HG03159 (cell line): Measurements from ENCODE around the gene ENTPD8.
"Not testable (repeated sequence)": the region's sequence is repeated elsewhere in the genome, so short reads cannot be mapped to it uniquely, and the experiment has no call there.

Source experiments
- ATAC-seq: cut with Tn5 transposase; IDR thresholded peaks from one replicate; pipeline ENCODE4 v1.9.1; 2021; ENCODE audit warnings: mild to moderate bottlenecking, moderate library complexity; ENCODE audit not compliant: unreplicated experiment

The ENTPD8 gene

DNA sequence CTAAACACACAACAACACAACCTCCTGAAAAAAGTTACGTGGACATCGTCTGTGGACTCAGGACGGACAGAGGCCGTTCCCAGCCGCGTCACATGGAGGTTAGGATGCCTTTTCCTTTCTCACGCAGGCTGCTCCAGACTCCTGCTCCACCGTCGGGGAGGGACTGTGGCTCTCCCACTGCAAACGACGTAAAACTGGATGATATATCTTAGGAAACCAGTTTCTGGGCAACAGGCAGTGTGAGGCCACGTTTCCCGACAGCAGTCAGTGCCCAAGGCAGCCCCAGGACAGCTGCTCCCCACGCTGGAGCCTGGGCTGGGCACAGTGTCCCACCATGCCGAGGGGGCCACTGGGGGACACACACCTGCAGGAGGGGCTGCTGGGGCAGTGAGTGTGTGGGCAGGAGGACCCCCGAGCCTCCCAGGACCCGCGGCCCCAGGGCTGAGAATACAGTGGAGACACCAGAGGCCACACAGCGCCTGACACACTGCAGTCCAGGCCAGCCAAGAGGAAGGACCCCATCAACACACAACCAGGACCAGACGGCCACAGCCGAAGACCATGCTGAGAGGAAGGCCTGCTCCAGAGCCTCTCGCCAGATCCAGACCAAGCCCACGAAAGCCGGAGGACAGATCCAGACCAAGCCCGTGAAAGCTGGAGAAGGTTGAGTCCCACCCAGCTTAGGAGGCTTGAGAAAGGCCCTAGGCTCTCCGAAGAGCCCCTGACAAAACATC, 44.4 kb downstream of the ENTPD8 start:
- ATAC-seq = no peak

DNA sequence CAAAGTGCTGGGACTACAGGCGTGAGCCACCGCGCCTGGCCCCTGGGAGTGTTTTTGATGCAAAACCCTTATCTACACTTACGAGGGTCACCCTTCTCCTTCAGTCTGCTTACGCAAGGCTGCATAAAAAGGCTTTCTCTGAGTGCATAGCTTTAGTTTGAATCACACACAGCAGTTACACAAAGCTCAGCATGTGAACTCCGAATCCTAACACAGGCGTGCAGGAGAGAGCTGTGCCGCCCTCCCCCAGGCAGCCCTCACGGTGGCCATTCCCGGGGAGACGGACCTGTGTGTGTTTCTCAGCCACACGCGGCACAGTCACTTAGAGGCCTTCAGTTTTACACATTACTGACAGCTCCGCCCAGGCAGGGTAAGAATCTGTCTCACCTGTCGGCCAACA, 44.9 kb downstream of the ENTPD8 start:
- ATAC-seq = no peak

DNA sequence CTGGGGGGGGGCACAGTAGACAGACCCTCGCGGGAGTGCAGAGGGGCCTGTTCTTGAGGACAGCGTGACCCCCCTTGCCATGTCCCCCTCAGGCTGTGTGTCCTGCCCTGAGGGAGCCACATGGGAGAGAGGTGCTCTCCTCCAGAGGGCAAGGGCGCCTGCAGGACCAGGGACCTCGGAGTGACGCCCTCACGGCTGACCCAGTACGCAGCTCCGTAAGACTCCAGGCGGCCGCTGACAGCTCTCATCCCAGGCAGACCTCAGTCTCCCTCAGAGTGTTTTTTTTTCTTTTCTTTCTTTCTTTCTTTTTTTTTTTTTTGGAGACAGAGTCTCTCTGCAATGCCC, 45.5 kb downstream of the ENTPD8 start:
- ATAC-seq = no peak

DNA sequence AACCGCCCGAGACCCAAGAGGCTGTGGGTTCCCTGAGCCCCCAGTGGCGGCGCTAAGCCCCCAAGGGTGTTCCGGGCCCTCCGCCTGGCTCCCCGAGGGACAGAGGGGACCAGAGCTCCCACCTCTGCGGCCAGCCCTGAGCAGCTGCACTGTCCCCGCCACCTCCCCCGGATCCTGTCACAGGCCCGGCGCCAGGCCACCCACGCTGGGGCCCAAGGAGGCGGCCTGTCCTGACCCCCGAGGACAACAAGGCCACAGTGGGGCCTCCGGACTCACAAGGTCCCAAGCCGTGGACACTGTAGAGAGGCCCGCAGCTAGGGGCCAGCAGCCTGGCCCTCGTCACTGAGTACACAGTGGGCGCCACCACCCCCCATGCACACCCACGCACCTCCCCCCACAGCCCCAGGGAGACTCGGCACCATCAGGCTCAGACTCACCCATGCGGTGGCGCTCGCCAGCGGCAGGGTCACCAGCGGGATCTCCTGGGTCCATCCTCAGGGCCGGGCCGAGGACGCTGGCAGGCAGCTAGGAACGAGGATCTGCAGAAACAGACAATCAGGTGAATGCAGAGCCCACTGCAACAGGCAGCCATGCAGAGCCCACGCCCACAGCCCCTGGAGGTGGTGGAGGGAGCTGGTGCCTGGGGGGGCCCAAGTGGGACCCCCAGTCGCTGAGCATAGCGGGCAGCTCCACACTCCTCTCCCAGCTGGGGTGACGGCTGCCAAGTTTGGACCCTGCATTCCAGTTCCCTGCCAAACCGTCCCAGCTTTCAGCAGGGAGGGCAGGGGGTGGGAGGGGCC, 46.1 kb downstream of the ENTPD8 start:
- ATAC-seq = no peak

DNA sequence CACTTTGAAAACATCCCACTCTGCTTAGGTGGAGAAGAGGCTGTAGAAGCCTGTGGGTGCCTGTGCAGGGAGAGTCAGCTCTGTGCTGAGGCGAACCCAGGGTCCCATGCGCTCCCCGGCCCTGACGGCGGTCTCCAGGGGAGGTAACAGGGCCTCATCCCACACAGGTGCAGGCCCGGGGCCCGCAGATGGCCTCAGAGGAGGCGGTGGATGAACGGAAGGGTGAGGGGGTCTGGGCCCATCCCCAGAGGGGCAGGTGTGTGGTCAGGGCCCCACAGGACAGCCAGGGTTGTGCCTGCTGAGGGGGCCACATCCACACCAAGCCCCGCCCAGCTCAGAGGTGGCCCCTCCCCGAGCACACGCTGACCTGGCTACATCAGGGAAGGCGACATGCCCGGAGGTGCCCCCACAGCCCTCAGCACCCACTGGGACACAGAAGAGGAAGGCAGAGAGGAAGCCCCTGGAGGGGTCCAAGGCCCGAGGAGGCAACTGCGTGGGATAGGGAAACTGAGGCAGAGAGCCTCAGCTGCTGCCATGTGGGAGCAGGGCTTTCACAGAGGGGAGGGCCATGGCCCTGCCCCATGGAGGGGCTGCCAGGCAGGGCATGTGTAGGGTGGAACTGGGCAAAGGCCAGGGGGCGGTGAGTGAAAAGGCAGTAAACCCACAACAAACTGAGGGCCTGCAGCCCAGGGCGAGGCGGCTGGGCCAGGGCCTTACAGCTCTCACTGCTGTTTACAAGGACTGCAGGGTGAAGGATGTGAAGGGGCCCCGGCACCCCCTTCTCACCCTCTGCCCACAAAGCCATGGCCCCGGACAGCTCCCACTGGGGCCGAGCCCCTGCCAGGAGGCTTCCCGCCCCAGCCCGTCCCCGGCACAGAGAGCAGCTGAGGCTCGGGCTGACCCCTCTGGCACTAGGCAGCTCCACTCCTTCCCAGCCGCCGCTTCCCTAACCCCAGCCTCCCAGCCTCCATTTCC, 47.7 kb downstream of the ENTPD8 start:
- ATAC-seq = no peak

DNA sequence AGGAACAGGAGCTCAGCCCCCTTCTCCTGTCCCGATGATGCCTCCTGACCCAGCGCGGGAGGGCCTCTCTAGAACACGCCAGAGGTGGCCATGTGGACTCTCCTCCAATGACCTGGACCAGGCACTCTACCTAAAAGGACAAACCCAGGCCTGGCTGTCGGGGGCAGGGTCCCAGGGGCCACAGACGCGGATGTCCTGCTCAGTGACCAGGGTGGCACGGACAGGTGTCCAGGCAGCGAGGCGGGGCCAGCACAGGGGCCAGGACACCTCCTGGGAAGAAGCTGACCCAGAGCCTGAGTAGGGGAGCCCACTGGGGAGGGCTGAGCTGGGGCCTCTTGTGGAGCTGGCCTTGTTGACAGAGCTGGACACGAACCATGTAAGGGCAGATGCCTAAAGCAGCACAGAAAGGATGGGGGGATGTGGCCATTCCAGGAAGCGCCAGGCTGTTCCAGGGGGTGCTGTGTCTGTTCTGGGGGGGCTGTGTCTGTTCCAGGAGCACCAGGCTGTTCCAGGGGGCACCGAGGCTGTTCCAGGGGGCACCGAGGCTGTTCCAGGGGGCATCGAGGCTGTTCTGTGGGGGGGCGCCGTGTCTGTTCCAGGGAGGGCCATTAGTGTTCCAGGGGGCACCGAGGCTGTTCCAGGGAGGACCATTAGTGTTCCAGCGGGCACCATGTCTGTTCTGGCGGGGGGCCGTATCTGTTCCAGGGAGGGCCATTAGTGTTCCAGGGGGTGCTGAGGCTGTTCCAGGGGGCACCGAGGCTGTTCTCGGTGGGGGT, 48.7 kb downstream of the ENTPD8 start:
- ATAC-seq = no peak

DNA sequence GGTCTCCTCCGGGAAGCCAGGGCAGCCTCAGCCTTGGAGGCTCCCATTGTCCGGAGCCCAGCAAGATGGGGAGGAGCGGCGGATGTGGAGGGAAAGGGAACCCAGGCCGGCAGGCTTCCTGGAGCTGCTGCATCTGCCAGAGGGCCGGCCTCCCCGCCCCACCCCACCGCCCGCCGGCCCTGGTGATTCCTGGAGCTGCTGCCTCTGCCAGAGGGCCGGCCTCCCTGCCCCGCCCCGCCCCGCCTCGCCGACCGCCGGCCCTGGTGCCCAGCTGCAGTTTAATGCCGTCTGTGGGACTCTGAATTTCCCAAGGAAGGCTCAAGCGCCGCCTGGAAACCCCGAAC, 49.8 kb downstream of the ENTPD8 start:
- ATAC-seq = no peak

DNA sequence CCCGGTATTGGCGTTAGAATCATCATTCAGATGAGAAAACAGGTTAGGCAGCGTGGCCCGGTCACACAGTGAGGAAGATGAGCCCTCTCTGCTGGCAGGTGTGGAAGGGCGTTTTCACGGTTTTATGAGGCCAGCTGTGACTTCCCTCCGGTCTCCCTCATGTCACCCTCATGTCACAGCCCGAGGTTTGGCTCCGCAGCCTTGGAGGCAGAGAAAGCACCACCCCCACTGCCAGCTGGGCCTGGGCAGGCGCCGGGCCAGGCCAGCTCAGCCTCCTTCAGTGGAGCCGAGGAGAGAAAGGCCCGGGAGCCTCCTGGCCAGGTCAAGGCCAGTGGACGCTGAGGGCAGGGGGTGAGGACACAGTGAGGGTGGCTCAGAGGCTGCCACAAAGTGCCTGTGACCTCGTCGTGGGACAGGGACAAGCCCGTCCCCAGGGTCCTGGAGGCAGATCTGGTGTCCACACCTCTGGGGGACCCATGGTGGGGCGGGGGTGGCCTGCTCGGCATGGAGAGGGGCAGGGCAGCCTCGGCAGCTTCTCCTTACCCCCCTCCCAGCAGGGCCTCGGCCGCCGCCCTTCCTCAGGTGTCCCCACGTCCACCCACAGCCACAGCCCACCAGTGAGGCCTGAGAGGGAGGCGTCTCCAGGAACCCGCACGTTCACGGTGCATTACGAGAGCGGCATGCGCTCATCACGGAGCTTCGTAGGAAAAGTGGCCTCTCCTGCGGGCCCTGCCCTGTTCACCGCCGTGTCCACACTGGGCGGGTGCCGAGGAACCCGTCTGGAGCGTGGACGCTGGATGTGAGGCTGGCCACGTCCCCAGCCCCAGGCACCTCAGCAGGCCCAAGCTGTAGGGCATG, 50.4 kb downstream of the ENTPD8 start:
- ATAC-seq = no peak

DNA sequence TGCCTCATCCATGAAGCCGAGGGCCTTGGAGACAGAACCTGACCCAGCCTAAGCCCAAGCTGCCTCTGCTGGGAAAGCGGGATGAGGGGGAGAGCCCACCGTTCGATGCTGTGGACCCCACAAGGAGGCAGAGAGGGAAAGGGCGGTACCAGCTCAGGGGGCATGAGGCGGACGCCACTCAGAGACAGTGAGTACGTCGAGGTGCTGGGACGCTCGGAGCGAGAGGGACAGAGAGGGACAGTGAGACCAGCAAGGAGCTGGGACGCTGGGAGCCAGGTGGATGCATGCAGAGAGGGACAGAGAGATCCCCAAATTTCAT, 51.8 kb downstream of the ENTPD8 start:
- ATAC-seq = no peak

DNA sequence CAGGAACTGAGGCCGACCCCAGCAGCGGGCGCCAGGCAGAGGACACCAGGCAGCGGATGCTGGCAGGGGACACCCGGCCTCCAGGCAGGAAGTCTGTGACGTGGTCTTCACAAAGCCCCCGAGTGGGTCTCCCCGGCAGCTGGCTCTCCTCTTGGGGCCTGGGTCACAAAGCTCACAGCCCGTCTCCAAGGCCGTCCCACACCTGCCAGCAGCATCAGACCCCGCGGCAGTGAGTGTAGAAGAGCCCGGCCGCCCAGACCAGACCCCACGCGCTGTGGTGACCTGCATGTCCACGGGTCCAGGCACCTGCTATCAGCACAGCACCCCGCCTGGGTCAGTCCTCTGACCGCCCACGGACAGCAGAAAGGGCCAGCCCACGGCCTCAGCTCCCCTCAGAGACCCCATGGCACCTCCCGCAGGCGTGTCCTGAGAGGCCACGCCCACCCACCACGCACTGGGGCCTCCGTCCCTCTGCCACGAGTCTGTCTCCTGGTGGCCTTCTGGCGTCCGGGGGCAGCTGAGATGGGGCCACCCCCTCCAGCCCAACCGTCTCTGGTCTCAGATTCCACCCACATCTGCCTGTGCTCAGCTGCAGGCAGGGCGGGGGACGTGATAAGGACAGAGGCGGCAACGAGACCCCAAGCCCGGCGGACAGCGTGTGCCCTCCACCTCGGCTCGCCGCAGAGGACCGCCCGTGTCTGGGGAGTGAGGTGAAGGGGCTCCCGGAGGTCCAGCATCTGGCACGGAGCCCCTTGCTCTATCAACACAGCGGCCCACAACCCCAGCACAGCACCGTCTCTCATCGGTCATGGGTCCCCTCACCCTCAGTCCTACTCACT, 52.3 kb downstream of the ENTPD8 start:
- no peak for ATAC-seq

DNA sequence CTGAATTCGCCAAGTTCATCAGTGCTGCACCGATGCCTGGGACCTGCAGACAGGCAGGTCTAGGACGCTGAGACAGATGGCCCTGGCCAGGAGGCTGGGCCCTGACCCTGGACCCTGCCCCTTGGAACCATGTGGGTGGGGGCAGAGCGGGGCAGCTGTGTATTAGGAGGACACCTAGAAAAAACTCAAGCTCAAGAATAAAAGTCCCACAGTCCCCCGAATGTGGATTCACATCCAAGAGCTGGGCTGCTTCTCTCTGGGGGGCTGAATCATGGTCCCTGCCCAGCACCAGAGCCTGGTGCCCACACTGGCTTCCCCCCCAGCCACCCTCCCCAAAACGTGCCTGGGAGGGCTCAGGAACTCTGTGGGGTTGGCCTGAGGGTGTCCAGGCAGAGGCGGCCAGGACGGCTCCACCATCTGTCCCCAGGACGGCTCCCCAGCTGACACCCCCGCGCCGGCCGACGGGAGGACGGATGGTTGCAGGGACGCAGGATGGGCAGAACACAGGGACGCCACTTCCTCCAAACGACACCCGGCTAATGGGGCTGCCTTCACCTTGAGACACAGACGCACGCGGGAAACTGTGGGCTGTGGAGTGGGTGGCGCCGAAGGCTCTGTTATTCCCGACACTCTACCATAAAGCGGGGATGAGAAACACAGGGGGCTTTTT, 53.1 kb downstream of the ENTPD8 start:
- ATAC-seq = no peak

DNA sequence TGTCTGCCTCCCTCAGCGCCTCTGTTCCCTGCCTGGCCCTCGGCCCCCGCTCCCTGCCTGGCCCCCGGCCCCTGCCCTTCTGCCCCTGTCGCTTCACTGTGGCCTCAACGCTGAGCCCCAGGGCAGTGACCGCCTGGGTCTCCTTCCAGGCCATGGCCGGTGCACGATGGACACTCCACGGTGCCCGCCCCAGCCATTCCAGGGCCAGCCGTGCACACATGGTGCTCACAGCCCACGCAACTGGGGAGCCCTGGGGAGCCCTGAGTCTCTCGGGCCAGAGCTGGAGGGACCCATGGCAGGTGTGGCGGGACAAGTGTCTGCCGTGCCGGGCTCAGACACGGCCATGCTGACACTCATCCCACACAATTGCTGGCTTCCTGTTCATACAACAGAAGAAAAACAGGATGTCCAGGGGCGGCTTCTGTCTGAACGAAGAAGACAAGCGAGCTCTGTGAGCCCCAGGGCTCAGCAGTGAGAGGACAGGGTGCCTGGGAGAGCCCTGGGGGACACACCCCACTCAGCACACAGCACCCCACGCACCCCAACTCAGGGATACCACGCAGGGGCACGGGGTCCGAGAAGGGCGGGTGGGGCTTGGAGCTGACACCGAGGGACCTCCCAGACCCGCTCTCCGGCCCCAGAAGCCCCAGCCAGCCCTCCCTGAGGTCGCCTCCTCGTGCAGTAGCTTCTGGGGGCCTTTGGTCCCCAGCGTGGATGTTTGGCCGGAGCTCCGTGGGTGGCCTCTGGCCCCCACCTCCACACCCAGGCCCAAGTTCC, 53.9 kb downstream of the ENTPD8 start:
- no peak for ATAC-seq

DNA sequence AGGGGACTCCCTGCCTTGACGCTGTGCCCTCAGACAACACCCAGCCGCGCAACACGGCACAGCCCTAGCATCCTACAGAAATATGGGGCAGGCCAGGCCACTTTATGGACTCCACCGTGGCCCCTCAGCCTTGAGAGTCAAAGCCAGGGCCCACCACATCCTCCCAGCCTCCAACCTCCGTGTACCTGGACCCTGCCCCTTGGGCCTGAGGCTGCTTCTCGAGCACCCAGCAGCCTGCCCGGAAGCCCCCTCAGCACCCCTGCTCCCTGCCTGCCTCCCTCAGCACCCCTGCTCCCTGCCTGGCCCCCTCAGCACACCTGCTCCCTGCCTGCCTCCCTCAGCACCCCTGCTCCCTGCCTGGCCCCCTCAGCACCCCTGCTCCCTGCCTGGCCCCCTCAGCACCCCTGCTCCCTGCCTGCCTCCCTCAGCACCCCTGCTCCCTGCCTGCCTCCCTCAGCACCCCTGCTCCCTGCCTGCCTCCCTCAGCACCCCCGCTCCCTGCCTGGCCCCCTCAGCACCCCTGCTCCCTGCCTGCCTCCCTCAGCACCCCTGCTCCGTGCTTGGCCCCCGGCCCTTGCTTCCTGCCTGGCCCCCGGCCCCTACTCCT, 54.5 kb downstream of the ENTPD8 start:
- not testable (repeated sequence) for ATAC-seq

DNA sequence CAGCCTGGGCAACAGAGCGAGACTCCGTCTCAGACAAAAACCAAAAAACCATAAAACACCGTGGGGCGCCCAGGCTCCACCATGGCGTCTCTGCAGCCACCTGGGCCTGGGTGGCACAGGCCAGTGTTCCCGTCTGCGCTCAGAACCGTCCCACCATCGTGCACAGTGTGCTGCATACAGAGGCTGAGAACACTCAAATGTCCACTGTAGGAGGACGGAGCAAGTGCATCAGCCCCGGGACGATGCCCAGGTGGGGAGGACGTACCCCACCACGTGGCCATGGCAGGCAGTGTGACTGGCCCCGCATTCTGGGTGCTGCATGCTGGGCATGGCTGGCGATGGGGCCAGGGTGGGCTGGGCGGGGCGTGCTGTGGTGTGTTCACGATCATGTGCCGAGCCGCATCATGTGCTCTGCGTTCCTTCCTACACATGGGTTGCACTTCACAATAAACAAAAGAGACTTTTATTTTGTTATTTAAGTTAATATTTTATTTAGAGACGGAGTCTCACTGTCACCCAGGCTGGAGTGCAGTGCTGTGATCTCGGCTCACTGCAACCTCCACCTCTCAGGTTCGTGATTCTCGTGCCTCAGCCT, 56.0 kb downstream of the ENTPD8 start:
- ATAC-seq = no peak
